SK-N-MC (cell line): ENCODE data around the gene EHBP1.

Experiments used
- DNase-seq: peaks from one replicate; pipeline ENCODE4 v3.0.0-alpha.2; 2011; ENCODE audit warnings: low read depth, low spot score
- H3K27ac ChIP-seq: fragments of 200-600 bp; sonication (generic); 2 replicates; pipeline ENCODE4 v1.5.1; 2016; ENCODE audit warnings: mixed run types
- H3K36me3 ChIP-seq: fragments of 200-600 bp; sonication (generic); 2 replicates; pipeline ENCODE4 v1.6.1; 2017; ENCODE audit warnings: antibody characterized with exemption, low read length, mixed read lengths; ENCODE audit not compliant: insufficient read depth
- H3K4me3 ChIP-seq: fragments of 200-600 bp; sonication (generic); 2 replicates; pipeline ENCODE4 v1.5.1; 2016
- H3K9ac ChIP-seq: fragments of 200-600 bp; sonication (generic); 2 replicates; pipeline ENCODE4 v1.8.0; 2017; ENCODE audit warnings: mixed run types, mixed read lengths; ENCODE audit not compliant: insufficient read length
- H3K9me3 ChIP-seq: fragments of 200-600 bp; sonication (generic); 2 replicates; pipeline ENCODE4 v1.6.1; 2017; ENCODE audit warnings: low read depth, mild to moderate bottlenecking, antibody characterized with exemption, low read length, moderate library complexity, mixed read lengths
- EZH2 ChIP-seq: fragments of 200-600 bp; sonication (generic); IDR thresholded peaks from one replicate; pipeline ENCODE4 v1.6.1; 2017; ENCODE audit warnings: antibody characterized with exemption
- FOXP2 ChIP-seq: optimal IDR thresholded peaks from 2 replicates; pipeline ENCODE3; 2011; ENCODE audit warnings: mild to moderate bottlenecking, moderate library complexity; ENCODE audit not compliant: insufficient read depth; ENCODE audit errors: extremely low read length, control extremely low read depth
- POLR2AphosphoS5 ChIP-seq: IDR thresholded peaks from 2 replicates; pipeline ENCODE4 v1.6.1; 2012; ENCODE audit warnings: mild to moderate bottlenecking, low read depth, low read length, borderline replicate concordance

Gene EHBP1

DNA sequence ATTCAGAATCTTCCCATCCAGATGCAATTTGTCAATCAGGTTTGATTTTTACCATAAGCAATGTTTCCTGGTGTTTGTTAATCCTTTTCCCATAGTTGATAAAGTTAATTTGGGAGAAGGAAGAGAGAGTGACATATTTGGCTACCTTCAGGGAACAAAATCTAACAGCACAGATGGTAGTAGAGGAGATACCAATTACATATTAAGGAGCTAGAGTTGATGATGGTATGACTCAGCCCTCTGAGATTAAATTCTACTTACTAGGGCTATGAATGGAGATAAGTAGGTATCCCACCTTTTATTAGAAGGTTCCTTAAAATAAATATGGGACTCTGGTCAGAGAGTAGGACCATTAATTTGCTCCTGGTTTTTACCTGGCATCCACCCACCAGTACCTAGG is 139.7 kb downstream of the EHBP1 start:
- no peaks in the 10 kb centered on the region for H3K9me3 ChIP-seq
- no peak for TF ChIP-seq POLR2AphosphoS5
- TF ChIP-seq EZH2: no peak
- no peak for TF ChIP-seq FOXP2
- no peak overlapping the region for H3K27ac ChIP-seq
- H3K4me3 ChIP-seq: no peak overlapping the region
- no peaks in the 10 kb centered on the region for H3K36me3 ChIP-seq
- H3K9ac ChIP-seq: no peak overlapping the region
- no peak for DNase-seq

DNA sequence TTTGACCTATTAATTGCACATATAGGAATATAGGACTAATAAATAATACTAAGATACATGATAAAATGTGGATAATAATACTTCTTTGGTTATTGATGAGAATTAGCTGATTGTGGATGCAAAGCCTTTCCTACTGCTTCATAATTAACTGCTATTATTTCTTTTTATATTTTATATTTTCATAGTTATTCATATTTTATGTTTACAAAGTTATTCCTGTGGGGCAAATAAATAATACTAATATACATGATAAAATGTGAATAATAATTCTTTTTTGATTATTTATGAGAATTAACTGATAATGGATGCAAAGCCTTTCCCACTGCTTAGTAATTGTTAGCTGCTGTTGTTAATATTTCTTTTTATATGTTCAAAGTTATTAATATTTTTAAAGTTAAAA is 146.7 kb downstream of the EHBP1 start:
- no peak for TF ChIP-seq EZH2
- TF ChIP-seq POLR2AphosphoS5: no peak
- TF ChIP-seq FOXP2: no peak
- Histone ChIP-seq H3K9me3 (no peaks in the 10 kb centered on the region), H3K4me3 (no peak overlapping the region), H3K27ac (no peak overlapping the region), H3K9ac (no peak overlapping the region), H3K36me3 (no peaks in the 10 kb centered on the region)
- no peak for DNase-seq

DNA sequence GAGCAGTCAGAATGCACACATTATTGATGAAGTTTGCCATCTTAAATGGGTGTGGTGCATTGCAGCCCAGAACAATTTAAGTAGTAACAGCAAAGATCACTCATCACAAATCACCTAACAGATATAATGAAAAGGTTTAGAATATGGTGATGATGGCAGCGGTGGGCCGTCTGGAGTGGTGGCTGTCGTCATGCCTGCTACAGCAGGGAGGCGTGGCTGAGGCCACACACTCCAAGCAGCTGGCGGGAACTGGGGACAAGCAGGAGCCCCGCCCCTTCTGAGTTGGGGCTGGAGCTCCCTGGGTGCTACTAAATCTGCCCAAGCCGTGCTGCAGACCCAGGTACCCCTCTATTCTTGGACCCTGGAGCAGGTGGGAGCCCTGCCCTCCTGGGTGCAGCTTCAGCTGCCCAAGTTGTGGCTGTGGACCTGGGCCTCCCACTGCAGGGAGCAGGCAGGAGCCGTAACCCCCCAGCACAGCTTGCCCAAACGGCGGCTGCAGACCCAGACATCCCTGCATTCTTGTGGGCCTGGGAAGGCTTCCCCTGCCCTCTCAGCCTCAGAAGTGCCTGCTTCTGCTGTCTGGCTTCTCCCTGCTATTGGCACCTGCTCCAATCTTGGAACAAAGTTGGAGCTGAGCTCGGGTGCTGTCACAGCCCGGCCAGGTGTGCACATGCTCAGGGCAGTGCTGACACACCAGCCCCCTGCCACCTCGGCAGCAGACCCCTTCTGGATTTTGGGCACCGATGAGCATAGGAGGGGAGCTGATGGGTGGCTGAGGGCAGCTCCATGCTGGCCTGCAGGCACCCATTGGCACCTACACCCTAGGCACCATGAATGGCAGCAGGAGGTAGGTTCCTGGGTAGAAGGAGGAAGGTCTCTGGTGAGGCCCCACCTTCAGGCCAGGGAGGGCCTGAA is 149.3 kb downstream of the EHBP1 start:
- H3K4me3 ChIP-seq: no peak overlapping the region
- H3K27ac ChIP-seq: no peak overlapping the region
- no peaks in the 10 kb centered on the region for H3K9me3 ChIP-seq
- H3K36me3 ChIP-seq: no peaks in the 10 kb centered on the region
- no peak for DNase-seq
- TF ChIP-seq EZH2: no peak
- TF ChIP-seq FOXP2: no peak
- no peak for TF ChIP-seq POLR2AphosphoS5
- no peak overlapping the region for H3K9ac ChIP-seq

DNA sequence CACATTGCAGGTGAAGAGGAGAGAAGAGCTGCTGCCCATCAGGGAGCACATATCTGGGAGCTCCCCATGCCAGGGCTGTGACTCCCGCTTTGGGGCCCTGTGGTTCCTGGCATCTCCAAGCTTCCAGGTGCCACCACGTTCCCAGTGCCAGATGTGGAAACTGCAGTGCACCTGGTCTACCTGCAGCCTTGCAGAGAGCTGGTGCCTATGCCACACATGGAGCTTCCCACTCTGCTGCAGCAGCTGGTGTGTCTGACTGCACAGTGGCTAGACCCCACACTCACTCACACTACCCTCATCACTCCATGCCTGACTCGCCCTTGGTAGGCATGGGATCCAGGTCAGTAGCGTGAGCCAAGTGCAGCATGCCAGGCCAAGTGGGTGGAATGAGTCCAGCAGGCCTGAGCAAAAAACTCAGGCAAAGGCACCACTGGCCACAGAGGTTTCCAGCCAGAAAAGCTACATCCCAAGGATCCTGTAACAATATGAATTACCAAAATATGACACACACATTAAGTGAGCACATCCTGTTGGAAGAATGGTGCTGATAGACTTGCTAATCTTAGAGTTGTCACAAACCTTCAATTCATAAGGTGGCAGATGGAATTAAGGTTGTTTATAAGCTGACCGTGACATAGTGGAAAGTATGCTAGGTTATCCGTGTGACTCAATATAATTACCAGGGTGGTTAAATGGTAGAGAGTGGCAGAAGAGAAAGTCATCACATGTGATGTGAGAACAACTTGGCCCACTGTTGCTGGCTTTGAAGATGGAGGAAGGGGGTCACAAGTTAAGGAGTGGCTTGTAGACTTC is 150.9 kb downstream of the EHBP1 start:
- H3K9me3 ChIP-seq: no peaks in the 10 kb centered on the region
- no peak overlapping the region for H3K4me3 ChIP-seq
- no peaks in the 10 kb centered on the region for H3K36me3 ChIP-seq
- TF ChIP-seq EZH2 (no peak), FOXP2 (no peak), POLR2AphosphoS5 (no peak)
- no peak overlapping the region for H3K9ac ChIP-seq
- no peak for DNase-seq
- H3K27ac ChIP-seq: peak overlapping the region; percentile 55; the same call in 1 of the 2 replicates

DNA sequence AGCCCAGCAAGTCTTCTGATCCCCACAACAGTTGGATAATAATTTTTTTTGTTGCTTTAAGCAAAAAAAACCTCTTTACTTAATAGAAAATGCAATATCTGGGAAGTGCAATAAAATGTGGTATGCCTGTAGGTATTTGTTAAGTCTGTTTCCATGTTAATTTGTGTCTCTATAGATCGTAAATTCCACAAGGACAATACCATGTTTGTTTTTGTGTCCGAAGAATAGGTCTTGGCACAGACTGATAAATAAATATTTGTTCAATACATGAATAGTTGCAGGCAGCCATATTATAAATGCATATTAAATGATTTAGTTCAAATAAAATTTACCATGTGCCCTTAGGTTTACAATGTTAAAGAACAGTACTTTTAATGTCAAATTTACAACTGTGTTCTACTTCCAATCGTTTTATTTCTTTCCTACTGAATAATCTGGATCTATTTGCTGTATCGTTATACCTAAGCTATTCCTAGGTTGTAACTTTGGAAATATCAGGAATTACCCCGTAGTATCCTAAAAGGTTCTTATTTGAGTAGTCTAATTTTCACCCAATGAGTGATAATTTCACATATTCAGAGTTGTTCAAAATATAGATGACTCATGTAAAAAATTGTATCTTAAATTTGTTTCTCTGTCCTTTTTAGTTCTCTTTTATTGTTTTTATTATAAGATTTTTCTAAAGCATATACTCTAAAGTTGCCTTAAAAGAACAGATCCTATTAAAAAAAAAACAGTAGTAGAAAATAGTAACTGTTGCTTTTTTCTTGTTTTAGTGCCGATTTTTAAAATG is 151.8 kb downstream of the EHBP1 start:
- no peak overlapping the region for H3K4me3 ChIP-seq
- no peak for DNase-seq
- no peaks in the 10 kb centered on the region for H3K9me3 ChIP-seq
- TF ChIP-seq FOXP2 (no peak), POLR2AphosphoS5 (no peak), EZH2 (no peak)
- H3K27ac ChIP-seq: peak overlapping the region; percentile 55; the same call in 1 of the 2 replicates
- no peak overlapping the region for H3K9ac ChIP-seq
- H3K36me3 ChIP-seq: no peaks in the 10 kb centered on the region

DNA sequence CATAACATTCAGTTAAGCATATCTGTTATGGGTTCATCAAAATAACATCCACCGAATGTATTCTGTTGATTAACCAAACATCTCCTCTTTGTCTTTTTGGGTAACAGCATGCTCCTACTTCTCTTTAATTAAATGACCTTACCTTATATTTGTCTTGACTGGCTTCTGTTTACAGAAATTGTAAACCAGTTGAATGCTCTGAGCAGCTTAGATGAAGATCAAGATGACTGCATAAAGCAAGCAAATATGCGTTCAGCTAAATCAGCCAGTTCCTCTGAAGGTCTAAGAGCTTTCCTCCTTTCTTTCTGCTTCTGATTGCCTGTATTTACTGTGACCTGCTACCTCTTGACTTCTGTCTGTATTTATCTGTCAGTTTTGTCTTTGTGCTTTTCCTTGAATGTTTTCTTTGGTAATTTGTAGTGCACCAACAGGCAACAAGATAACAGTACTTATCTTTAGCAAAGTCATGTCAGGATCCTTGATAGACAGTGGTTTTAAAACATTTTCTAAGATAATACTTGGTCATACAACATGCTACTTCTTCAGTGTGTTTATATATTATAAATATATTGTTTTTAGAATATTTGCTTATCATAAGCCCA is 152.8 kb downstream of the EHBP1 start:
- Histone ChIP-seq H3K9ac (no peak overlapping the region), H3K4me3 (no peak overlapping the region), H3K36me3 (no peaks in the 10 kb centered on the region), H3K27ac (no peak overlapping the region), H3K9me3 (no peaks in the 10 kb centered on the region)
- TF ChIP-seq FOXP2: no peak
- no peak for TF ChIP-seq POLR2AphosphoS5
- no peak for TF ChIP-seq EZH2
- no peak for DNase-seq

DNA sequence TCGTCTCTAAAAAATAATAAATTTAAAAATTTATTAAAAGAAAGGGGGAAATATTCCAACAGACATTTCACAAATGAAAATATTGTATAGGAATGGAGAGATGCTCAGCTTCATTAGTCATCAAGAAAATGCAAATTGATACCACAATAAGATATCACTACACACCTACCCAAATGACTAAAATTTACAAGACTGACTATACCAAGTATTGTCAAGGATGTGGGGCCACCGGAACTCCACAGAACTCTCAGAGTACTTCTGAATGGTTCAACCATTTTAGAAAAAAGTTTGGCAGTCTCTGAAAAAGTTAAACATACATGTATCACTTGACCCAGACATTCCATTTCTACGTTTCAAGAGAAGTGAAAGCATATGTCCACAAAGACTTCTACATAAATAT is 163.4 kb downstream of the EHBP1 start:
- H3K4me3 ChIP-seq: no peak overlapping the region
- no peak overlapping the region for H3K9ac ChIP-seq
- no peaks in the 10 kb centered on the region; the same call in 1 of the 2 replicates for H3K9me3 ChIP-seq
- H3K36me3 ChIP-seq: peaks cover 14% of the 10 kb centered on the region
- TF ChIP-seq FOXP2 (no peak), POLR2AphosphoS5 (no peak), EZH2 (no peak)
- no peak overlapping the region for H3K27ac ChIP-seq
- no peak for DNase-seq

DNA sequence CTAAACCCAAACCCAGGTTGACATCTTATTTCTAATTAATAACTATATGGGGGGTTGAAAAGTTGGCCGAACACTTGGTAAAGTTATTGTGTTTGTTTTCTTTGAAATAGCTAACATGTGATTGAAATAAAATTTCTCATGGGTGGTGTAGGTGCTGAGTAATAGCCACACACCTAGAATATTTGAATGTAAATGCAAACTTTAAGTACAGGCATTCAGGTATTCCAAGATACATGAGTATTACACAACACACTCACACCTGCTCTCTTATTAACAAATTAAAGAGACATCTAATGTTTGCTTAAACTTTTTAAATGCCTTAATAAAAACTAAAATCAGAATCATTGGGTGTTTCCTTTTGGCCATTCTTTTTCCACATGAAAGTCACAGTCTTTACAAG is 165.5 kb downstream of the EHBP1 start:
- Histone ChIP-seq H3K36me3 (peaks cover 26% of the 10 kb centered on the region), H3K27ac (no peak overlapping the region), H3K4me3 (no peak overlapping the region), H3K9ac (no peak overlapping the region), H3K9me3 (no peaks in the 10 kb centered on the region; the same call in 1 of the 2 replicates)
- TF ChIP-seq POLR2AphosphoS5: no peak
- TF ChIP-seq FOXP2: no peak
- no peak for TF ChIP-seq EZH2
- no peak for DNase-seq
